ENCODE measurements around the gene AGXT2.

Gene AGXT2

GRCh38 chr5:35012796-35013195, 35.0 kb downstream of the AGXT2 start:
- TF ChIP-seq MAX (IDR thresholded peaks at IDR 0.05) (no peak), CEBPB (IDR thresholded peaks at IDR 0.05) (no peak), TEAD4 (IDR thresholded peaks at IDR 0.05) (no peak), ZBTB7A (IDR thresholded peaks at IDR 0.05; ENCODE audit: low read depth) (no peak), TAF1 (IDR thresholded peaks at IDR 0.05; ENCODE audit: low read depth) (no peak), NFIC (IDR thresholded peaks at IDR 0.05) (no peak), EP300 (IDR thresholded peaks at IDR 0.05; ENCODE audit: borderline replicate concordance) (no peak), FOXM1 (IDR thresholded peaks at IDR 0.05; ENCODE audit: borderline replicate concordance, low read depth) (no peak), TCF12 (IDR thresholded peaks at IDR 0.05; ENCODE audit: low read depth) (no peak), YY1 (IDR thresholded peaks at IDR 0.05; ENCODE audit: low read depth) (no peak), CREB1 (IDR thresholded peaks at IDR 0.05; ENCODE audit: low read depth) (no peak), USF1 (IDR thresholded peaks at IDR 0.05) (no peak), EGR1 (IDR thresholded peaks at IDR 0.05) (no peak), REST (IDR thresholded peaks at IDR 0.05; ENCODE audit: low read depth) (no peak)

GRCh38 chr5:35012365-35012764, 35.4 kb downstream of the AGXT2 start:
- TF ChIP-seq EGR1 (IDR thresholded peaks at IDR 0.05) (no peak), RAD21 (IDR thresholded peaks at IDR 0.05; ENCODE audit: low read depth) (no peak), CREB1 (IDR thresholded peaks at IDR 0.05; ENCODE audit: low read depth) (no peak), REST (IDR thresholded peaks at IDR 0.05; ENCODE audit: low read depth) (no peak), MAX (IDR thresholded peaks at IDR 0.05) (no peak), CEBPB (IDR thresholded peaks at IDR 0.05) (no peak), EP300 (IDR thresholded peaks at IDR 0.05; ENCODE audit: borderline replicate concordance) (no peak), ZBTB7A (IDR thresholded peaks at IDR 0.05; ENCODE audit: low read depth) (no peak), NFIC (IDR thresholded peaks at IDR 0.05) (no peak), TAF1 (IDR thresholded peaks at IDR 0.05; ENCODE audit: low read depth) (no peak), TEAD4 (IDR thresholded peaks at IDR 0.05) (no peak), FOXM1 (IDR thresholded peaks at IDR 0.05; ENCODE audit: borderline replicate concordance, low read depth) (no peak), USF1 (IDR thresholded peaks at IDR 0.05) (no peak)

GRCh38 chr5:35010676-35011075, 37.1 kb downstream of the AGXT2 start:
- TF ChIP-seq EP300 (IDR thresholded peaks at IDR 0.05; ENCODE audit: borderline replicate concordance) (no peak), USF1 (IDR thresholded peaks at IDR 0.05) (no peak), TCF12 (IDR thresholded peaks at IDR 0.05; ENCODE audit: low read depth) (no peak), RAD21 (IDR thresholded peaks at IDR 0.05; ENCODE audit: low read depth) (no peak), TEAD4 (IDR thresholded peaks at IDR 0.05) (no peak), ZBTB7A (IDR thresholded peaks at IDR 0.05; ENCODE audit: low read depth) (no peak), MAX (IDR thresholded peaks at IDR 0.05) (no peak), YY1 (IDR thresholded peaks at IDR 0.05; ENCODE audit: low read depth) (no peak), FOXM1 (IDR thresholded peaks at IDR 0.05; ENCODE audit: borderline replicate concordance, low read depth) (no peak), CEBPB (IDR thresholded peaks at IDR 0.05) (no peak), CREB1 (IDR thresholded peaks at IDR 0.05; ENCODE audit: low read depth) (no peak), NFIC (IDR thresholded peaks at IDR 0.05) (no peak), TAF1 (IDR thresholded peaks at IDR 0.05; ENCODE audit: low read depth) (no peak), EGR1 (IDR thresholded peaks at IDR 0.05) (no peak), REST (IDR thresholded peaks at IDR 0.05; ENCODE audit: low read depth) (no peak)

GRCh38 chr5:35009657-35010056, 38.1 kb downstream of the AGXT2 start:
- TF ChIP-seq YY1 (IDR thresholded peaks at IDR 0.05; ENCODE audit: low read depth) (no peak), MAX (IDR thresholded peaks at IDR 0.05) (no peak), TEAD4 (IDR thresholded peaks at IDR 0.05) (no peak), TAF1 (IDR thresholded peaks at IDR 0.05; ENCODE audit: low read depth) (no peak), TCF12 (IDR thresholded peaks at IDR 0.05; ENCODE audit: low read depth) (no peak), EGR1 (IDR thresholded peaks at IDR 0.05) (no peak), REST (IDR thresholded peaks at IDR 0.05; ENCODE audit: low read depth) (no peak), RAD21 (IDR thresholded peaks at IDR 0.05; ENCODE audit: low read depth) (no peak), CEBPB (IDR thresholded peaks at IDR 0.05) (no peak), CREB1 (IDR thresholded peaks at IDR 0.05; ENCODE audit: low read depth) (no peak), NFIC (IDR thresholded peaks at IDR 0.05) (no peak), EP300 (IDR thresholded peaks at IDR 0.05; ENCODE audit: borderline replicate concordance) (no peak), FOXM1 (IDR thresholded peaks at IDR 0.05; ENCODE audit: borderline replicate concordance, low read depth) (no peak), USF1 (IDR thresholded peaks at IDR 0.05) (no peak), ZBTB7A (IDR thresholded peaks at IDR 0.05; ENCODE audit: low read depth) (no peak)

All from Ishikawa (cell line).